ENCODE data around the gene MEP1A.

DNA sequence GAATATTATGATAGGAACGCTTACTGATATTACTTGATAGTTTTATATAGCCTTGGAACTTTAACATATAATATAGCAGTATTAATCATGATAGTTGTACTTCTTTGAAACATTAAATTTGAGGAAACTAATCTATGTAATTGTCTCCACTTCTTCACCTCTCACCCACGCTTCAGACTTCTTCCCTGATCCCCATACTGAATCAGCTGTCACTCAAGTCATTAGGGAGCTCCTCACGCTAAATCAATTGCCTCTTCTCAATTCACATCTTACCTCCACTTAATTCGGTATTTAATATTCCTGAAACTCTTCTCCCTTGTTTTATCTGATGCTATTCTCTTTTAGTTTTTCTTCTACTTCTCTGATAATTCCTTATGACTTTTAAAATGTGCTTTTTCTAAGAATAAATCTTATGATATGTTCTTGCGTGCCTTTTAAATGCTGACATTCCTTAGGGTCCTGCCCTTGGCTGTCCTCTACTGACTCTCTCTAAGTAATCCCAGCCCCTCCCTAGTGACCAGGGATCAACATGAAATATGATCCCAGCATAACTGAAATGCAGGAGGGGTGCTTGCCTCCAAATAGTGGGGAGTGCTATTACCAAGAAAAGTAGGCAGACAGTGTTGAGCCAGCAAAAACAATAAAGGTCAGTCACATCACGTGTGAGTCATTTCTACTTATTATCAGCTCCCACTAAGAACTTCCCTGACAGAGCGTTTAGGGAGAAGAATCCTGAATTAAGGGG is 36.5 kb upstream of the MEP1A start:
- TF ChIP-seq, protein P1, sequence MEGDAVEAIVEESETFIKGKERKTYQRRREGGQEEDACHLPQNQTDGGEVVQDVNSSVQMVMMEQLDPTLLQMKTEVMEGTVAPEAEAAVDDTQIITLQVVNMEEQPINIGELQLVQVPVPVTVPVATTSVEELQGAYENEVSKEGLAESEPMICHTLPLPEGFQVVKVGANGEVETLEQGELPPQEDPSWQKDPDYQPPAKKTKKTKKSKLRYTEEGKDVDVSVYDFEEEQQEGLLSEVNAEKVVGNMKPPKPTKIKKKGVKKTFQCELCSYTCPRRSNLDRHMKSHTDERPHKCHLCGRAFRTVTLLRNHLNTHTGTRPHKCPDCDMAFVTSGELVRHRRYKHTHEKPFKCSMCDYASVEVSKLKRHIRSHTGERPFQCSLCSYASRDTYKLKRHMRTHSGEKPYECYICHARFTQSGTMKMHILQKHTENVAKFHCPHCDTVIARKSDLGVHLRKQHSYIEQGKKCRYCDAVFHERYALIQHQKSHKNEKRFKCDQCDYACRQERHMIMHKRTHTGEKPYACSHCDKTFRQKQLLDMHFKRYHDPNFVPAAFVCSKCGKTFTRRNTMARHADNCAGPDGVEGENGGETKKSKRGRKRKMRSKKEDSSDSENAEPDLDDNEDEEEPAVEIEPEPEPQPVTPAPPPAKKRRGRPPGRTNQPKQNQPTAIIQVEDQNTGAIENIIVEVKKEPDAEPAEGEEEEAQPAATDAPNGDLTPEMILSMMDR (IDR thresholded peaks at IDR 0.05; ENCODE audit: extremely low read depth in 1 of 2, insufficient read depth in 1 of 2, low read depth in 1 of 2, low read length in 2 of 2): no peak
- TF ChIP-seq GATA2 (IDR thresholded peaks at IDR 0.05; ENCODE audit: insufficient read depth, insufficient read length, low read depth, low read length) (no peak), POLR2A (IDR thresholded peaks at IDR 0.05; ENCODE audit: low read depth, low read length) (no peak), EZH2 (IDR thresholded peaks at IDR 0.05; ENCODE audit: borderline replicate concordance, low read depth, low read length, severe bottlenecking) (no peak), FOS (IDR thresholded peaks at IDR 0.05; ENCODE audit: borderline replicate concordance, insufficient read depth, low read length) (no peak), POLR2AphosphoS5 (IDR thresholded peaks at IDR 0.05; ENCODE audit: insufficient read depth, low read depth, low read length) (no peak)

All from endothelial cell of umbilical vein (primary cell).